Loucy (cell line): Measurements from ENCODE around the gene TMEM59L.

Source experiments
- H2AFZ ChIP-seq: fragments of 200-600 bp; sonication (generic); 2 replicates; pipeline ENCODE4 v1.6.0; 2016; ENCODE audit warnings: antibody characterized with exemption, mild to moderate bottlenecking, low read length, moderate library complexity
- H3F3A ChIP-seq: fragments of 200-600 bp; 2 replicates; pipeline ENCODE4 v1.6.0; 2016; ENCODE audit warnings: antibody characterized with exemption, low read depth, mild to moderate bottlenecking
- H3K27me3 ChIP-seq: fragments of 200-600 bp; sonication (generic); 2 replicates; pipeline ENCODE4 v1.6.1; 2014; ENCODE audit warnings: low read length, mild to moderate bottlenecking; ENCODE audit not compliant: insufficient read depth, poor library complexity, severe bottlenecking
- H3K36me3 ChIP-seq: fragments of 200-600 bp; sonication (generic); 2 replicates; pipeline ENCODE4 v1.6.1; 2016; ENCODE audit warnings: low read length; ENCODE audit not compliant: insufficient read depth
- H3K4me1 ChIP-seq: fragments of 200-600 bp; sonication (generic); 2 replicates; pipeline ENCODE4 v1.5.1; 2014; ENCODE audit warnings: low read length, mild to moderate bottlenecking; ENCODE audit not compliant: insufficient read depth, poor library complexity, severe bottlenecking
- H3K4me2 ChIP-seq: fragments of 200-600 bp; sonication (generic); 2 replicates; pipeline ENCODE4 v1.6.0; 2014; ENCODE audit warnings: antibody characterized with exemption, low read length, low read depth, mild to moderate bottlenecking; ENCODE audit not compliant: poor library complexity, severe bottlenecking
- H3K4me3 ChIP-seq: fragments of 200-600 bp; sonication (generic); 2 replicates; pipeline ENCODE4 v1.5.1; 2014; ENCODE audit warnings: low read length, mild to moderate bottlenecking, mixed read lengths; ENCODE audit not compliant: poor library complexity, severe bottlenecking
- H3K79me2 ChIP-seq: fragments of 200-600 bp; sonication (generic); 2 replicates; pipeline ENCODE4 v1.6.1; 2014; ENCODE audit warnings: low read length; ENCODE audit not compliant: insufficient read depth
- H3K9ac ChIP-seq: fragments of 200-600 bp; sonication (generic); 2 replicates; pipeline ENCODE4 v1.6.0; 2014; ENCODE audit warnings: mild to moderate bottlenecking, low read depth, low read length, moderate library complexity; ENCODE audit not compliant: poor library complexity, severe bottlenecking
- H3K9me2 ChIP-seq: fragments of 200-600 bp; sonication (generic); replicated peaks from 2 replicates; pipeline ENCODE4 v1.6.1; 2016; ENCODE audit warnings: low read depth, low read length, mixed read lengths
- H3K9me3 ChIP-seq: fragments of 200-600 bp; sonication (generic); 2 replicates; pipeline ENCODE4 v1.6.1; 2014; ENCODE audit warnings: mild to moderate bottlenecking, antibody characterized with exemption, low read length, low read depth; ENCODE audit not compliant: insufficient read depth
- H4K20me1 ChIP-seq: fragments of 200-600 bp; sonication (generic); 2 replicates; pipeline ENCODE4 v1.6.0; 2014; ENCODE audit warnings: antibody characterized with exemption, low read length, mild to moderate bottlenecking; ENCODE audit not compliant: insufficient read depth, poor library complexity, severe bottlenecking
- CTCF ChIP-seq: fragments of 200-600 bp; sonication (generic); conservative IDR thresholded peaks from 2 replicates; pipeline ENCODE4 v1.5.1; 2014; ENCODE audit warnings: mild to moderate bottlenecking, antibody characterized with exemption, low read length
- EZH2phosphoT487 ChIP-seq: fragments of 200-600 bp; IDR thresholded peaks from 2 replicates; pipeline ENCODE4 v1.6.1; 2018; ENCODE audit warnings: antibody characterized with exemption, mild to moderate bottlenecking, moderate library complexity, borderline replicate concordance

The TMEM59L gene

DNA sequence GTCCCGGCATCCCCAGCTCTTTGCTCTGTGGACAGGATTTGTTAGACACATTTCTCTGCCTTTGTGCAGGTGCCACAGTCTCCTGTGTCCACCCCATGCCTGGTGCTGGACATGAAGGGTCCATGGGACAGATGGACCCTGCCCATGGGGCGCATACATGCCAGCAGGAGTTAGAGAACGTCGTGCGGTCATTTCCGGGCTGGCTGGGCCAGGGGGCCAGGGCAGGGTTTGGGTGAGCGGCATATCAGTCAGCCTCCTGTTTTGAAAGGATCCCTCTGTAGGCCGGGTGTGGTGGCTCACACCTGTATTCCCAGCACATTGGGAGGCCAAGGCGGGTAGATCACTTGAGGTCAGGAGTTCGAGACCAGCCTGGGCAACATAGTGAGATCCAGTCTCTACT, 35.1 kb downstream of the TMEM59L start:
- Histone ChIP-seq H4K20me1 (no peaks in the 10 kb centered on the region), H3K4me2 (no peak overlapping the region), H3K4me1 (no peaks in the 10 kb centered on the region), H3K9me2 (no peaks in the 10 kb centered on the region), H3K27me3 (no peaks in the 10 kb centered on the region), H3K9me3 (no peaks in the 10 kb centered on the region), H3K36me3 (no peaks in the 10 kb centered on the region; the same call in 1 of the 2 replicates), H2AFZ (no peak overlapping the region), H3K9ac (no peak overlapping the region), H3F3A (no peaks in the 10 kb centered on the region), H3K79me2 (peaks cover 11% of the 10 kb centered on the region; the same call in 1 of the 2 replicates), H3K4me3 (no peak overlapping the region)
- TF ChIP-seq EZH2phosphoT487, result no peak
- no peak for TF ChIP-seq CTCF

- no peak overlapping the region for H3K4me2 ChIP-seq
- no peak overlapping the region for H3K9ac ChIP-seq
- H3K36me3 ChIP-seq, result no peaks in the 10 kb centered on the region; the same call in 1 of the 2 replicates
- H3K9me2 ChIP-seq, result no peaks in the 10 kb centered on the region
- no peak for TF ChIP-seq EZH2phosphoT487
- TF ChIP-seq CTCF, result no peak
- H3K27me3 ChIP-seq, result no peaks in the 10 kb centered on the region
- no peak overlapping the region for H2AFZ ChIP-seq
- no peak overlapping the region for H3K4me3 ChIP-seq
- no peaks in the 10 kb centered on the region for H4K20me1 ChIP-seq
- peaks cover 6% of the 10 kb centered on the region; the same call in 1 of the 2 replicates for H3K79me2 ChIP-seq
- H3K9me3 ChIP-seq, result no peaks in the 10 kb centered on the region
- no peaks in the 10 kb centered on the region for H3F3A ChIP-seq
- no peaks in the 10 kb centered on the region for H3K4me1 ChIP-seq
Observed at GRCh38 chr19:18648973-18649315, 36.3 kb downstream of the TMEM59L start.

DNA sequence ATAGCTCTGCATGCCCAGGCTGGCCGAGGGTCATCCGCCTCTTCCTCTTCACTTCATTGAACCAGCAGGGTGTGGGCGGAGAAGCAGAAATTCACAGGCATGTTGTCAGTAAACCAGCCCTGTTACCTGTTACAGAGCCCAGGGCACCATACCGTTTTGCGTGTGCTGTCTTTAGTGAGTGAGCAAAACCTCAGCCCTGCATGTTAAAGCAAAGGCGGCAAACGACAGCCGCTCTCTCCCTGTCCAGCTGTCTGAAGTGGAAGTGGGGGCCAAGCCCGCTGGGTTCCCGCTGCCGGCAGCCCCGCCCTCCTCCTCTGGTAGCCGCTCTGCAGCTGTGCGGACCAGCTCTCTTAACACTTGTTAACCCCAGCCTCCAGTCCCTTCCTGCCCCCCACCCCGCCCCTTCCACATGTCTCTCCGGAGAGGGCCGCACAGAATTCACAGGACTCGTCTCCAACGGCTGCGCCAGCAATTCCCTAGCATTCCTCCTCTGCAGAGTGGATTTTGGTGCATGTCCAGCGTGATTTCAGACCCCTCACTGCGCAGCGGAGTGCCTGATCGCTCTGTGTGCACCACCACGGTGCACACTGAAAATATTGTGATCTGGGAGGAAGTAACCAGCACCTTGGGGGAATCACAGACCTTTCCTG, 36.8 kb downstream of the TMEM59L start:
- no peaks in the 10 kb centered on the region for H3K27me3 ChIP-seq
- no peaks in the 10 kb centered on the region for H3F3A ChIP-seq
- H3K4me2 ChIP-seq, result no peak overlapping the region
- peaks cover 4% of the 10 kb centered on the region; the same call in 1 of the 2 replicates for H3K79me2 ChIP-seq
- H2AFZ ChIP-seq, result no peak overlapping the region
- H3K9ac ChIP-seq, result no peak overlapping the region
- TF ChIP-seq CTCF, result no peak
- no peak for TF ChIP-seq EZH2phosphoT487
- H3K9me2 ChIP-seq, result no peaks in the 10 kb centered on the region
- no peaks in the 10 kb centered on the region for H4K20me1 ChIP-seq
- H3K9me3 ChIP-seq, result no peaks in the 10 kb centered on the region
- H3K36me3 ChIP-seq, result no peaks in the 10 kb centered on the region; the same call in 1 of the 2 replicates
- no peaks in the 10 kb centered on the region for H3K4me1 ChIP-seq
- H3K4me3 ChIP-seq, result no peak overlapping the region
